HCT116 (cell line): Measurements from ENCODE around the gene MICALL2. TPM values are rescaled to one million over a fixed set of nuclear protein-coding genes. Genes with fewer than 3 reads are reported as not detected.

ENCODE experiments used
- ATAC-seq: fragments of 200-7000 bp; cut with Tn5 transposase; 2 replicates; pipeline ENCODE4 v1.9.1; 2020; ENCODE audit warnings: mild to moderate bottlenecking, moderate library complexity
- BruUV-seq: library from RNA; stranded (reverse); fragments of 400-500 nt; replicated peaks from 2 replicates; lab custom pipeline; 2021; lab: Mats Ljungman, UMichigan
- CTCF ChIA-PET: fragments of 300-600 bp; sonication (Branson Sonifier 250); formaldehyde crosslinking; loops from one replicate; lab custom pipeline; 2021; ENCODE audit warnings: antibody characterized with exemption; lab: Charles Lee
- POLR2A ChIA-PET: fragments of 300-600, 350-600 bp; sonication (Branson Sonifier 250); formaldehyde crosslinking; loops from one replicate; lab custom pipeline; 2021; ENCODE audit warnings: antibody characterized with exemption; lab: Charles Lee
- RAD21 ChIA-PET, 2 experiments: fragments of 300-600 bp; sonication (Branson Sonifier 250); formaldehyde crosslinking; loops; one replicate each; lab custom pipeline; 2023; ENCODE audit warnings: low total read pairs in 2 of 2; ENCODE audit not compliant: uncharacterized antibody in 2 of 2, unreplicated experiment in 2 of 2, low non-redundant PET in 1 of 2; lab: Charles Lee
- DNase-seq: peaks from one replicate; pipeline ENCODE4 v3.0.0-alpha.2; 2010; ENCODE audit warnings: low read depth, low spot score
- H2AFZ ChIP-seq: fragments of 200-600 bp; shearing (Covaris generic), sonication (generic); 2 replicates; pipeline ENCODE4 v1.6.1; 2017; ENCODE audit warnings: low read depth, mixed run types, mixed read lengths, antibody characterized with exemption, low read length; ENCODE audit not compliant: poor library complexity, severe bottlenecking
- H3K27ac ChIP-seq: 2 replicates; pipeline ENCODE4 v1.5.1; 2012; ENCODE audit warnings: low read depth, low read length
- H3K27me3 ChIP-seq: fragments of 200-600 bp; sonication (generic); 2 replicates; pipeline ENCODE4 v1.6.1; 2016; ENCODE audit warnings: mixed run types, low read length, mixed read lengths; ENCODE audit not compliant: insufficient read depth
- H3K36me3 ChIP-seq, 2 experiments: fragments of 200-500 bp in 1 of 2; fragments of 200-600 bp in 1 of 2; sonication (Bioruptor generic) in 1 of 2; sonication (generic) in 1 of 2; 2 replicates each; pipeline versions ENCODE4 v1.5.1 to v1.6.1; 2014 to 2016; ENCODE audit warnings: low read length in 2 of 2, inconsistent platforms in 1 of 2, mixed read lengths in 1 of 2, mixed run types in 1 of 2; ENCODE audit not compliant: insufficient read depth in 2 of 2, control insufficient read depth in 1 of 2
- H3K4me1 ChIP-seq, 2 experiments: fragments of 200-600 bp in 1 of 2; sonication (generic) in 1 of 2; 2 replicates each; pipeline versions ENCODE4 v1.5.1 to v1.6.1; 2012 to 2017; ENCODE audit warnings: low read length in 2 of 2, inconsistent platforms in 1 of 2, mild to moderate bottlenecking in 1 of 2, mixed read lengths in 1 of 2, mixed run types in 1 of 2, moderate library complexity in 1 of 2; ENCODE audit not compliant: insufficient read depth in 2 of 2, control insufficient read depth in 1 of 2
- H3K4me2 ChIP-seq: fragments of 200-600 bp; sonication (generic); 2 replicates; pipeline ENCODE4 v1.6.1; 2017; ENCODE audit warnings: mixed run types, low read length, mixed read lengths
- H3K4me3 ChIP-seq, 2 experiments: fragments of 200-600 bp in 1 of 2; sonication (generic) in 1 of 2; replicated peaks in 1 of 2; 2 replicates each; pipeline ENCODE4 v1.5.1; 2011 to 2016; ENCODE audit warnings: low read length in 2 of 2, control low read depth in 1 of 2, low read depth in 1 of 2, mild to moderate bottlenecking in 1 of 2, mixed read lengths in 1 of 2, mixed run types in 1 of 2
- H3K79me2 ChIP-seq: fragments of 200-600 bp; sonication (generic); 2 replicates; pipeline ENCODE4 v1.6.1; 2017; ENCODE audit warnings: mild to moderate bottlenecking, mixed run types, low read length, moderate library complexity, mixed read lengths; ENCODE audit not compliant: insufficient read depth
- H3K9ac ChIP-seq: fragments of 200-600 bp; sonication (generic); 2 replicates; pipeline ENCODE4 v1.6.1; 2016; ENCODE audit warnings: low read length, mixed read lengths
- H3K9me2 ChIP-seq: fragments of 200-600 bp; sonication (generic), shearing (Covaris generic); 2 replicates; pipeline ENCODE4 v1.6.1; 2017; ENCODE audit warnings: mixed run types, mild to moderate bottlenecking, moderate library complexity; ENCODE audit not compliant: insufficient read depth
- H3K9me3 ChIP-seq, 2 experiments: fragments of 200-500 bp in 1 of 2; fragments of 200-600 bp in 1 of 2; sonication (Bioruptor generic) in 1 of 2; sonication (generic) in 1 of 2; 2 replicates each; pipeline ENCODE4 v1.6.1; 2014 to 2017; ENCODE audit warnings: low read length in 2 of 2, mixed read lengths in 2 of 2, inconsistent platforms in 1 of 2, low read depth in 1 of 2, mild to moderate bottlenecking in 1 of 2, mixed run types in 1 of 2, moderate library complexity in 1 of 2; ENCODE audit not compliant: control insufficient read depth in 1 of 2, insufficient read depth in 1 of 2
- H4K20me1 ChIP-seq: fragments of 200-600 bp; sonication (generic), shearing (Covaris generic); 2 replicates; pipeline ENCODE4 v1.6.1; 2017; ENCODE audit warnings: mixed run types, mild to moderate bottlenecking, moderate library complexity; ENCODE audit not compliant: insufficient read depth
- EZH2 ChIP-seq: fragments of 200-600 bp; sonication (generic); IDR thresholded peaks from 2 replicates; pipeline ENCODE4 v1.6.1; 2017; ENCODE audit warnings: antibody characterized with exemption, mixed run types
- FOSL1 ChIP-seq: IDR thresholded peaks from 2 replicates; pipeline ENCODE4 v1.6.1; 2012; ENCODE audit warnings: low read depth
- POLR2AphosphoS5 ChIP-seq: IDR thresholded peaks from 2 replicates; pipeline ENCODE4 v1.6.1; 2011; ENCODE audit warnings: mild to moderate bottlenecking, low read depth, low read length, moderate library complexity
- REST ChIP-seq: IDR thresholded peaks from 2 replicates; pipeline ENCODE4 v1.6.1; 2012; ENCODE audit warnings: low read depth
- SIN3A ChIP-seq: IDR thresholded peaks from 2 replicates; pipeline ENCODE4 v1.6.1; 2012; ENCODE audit warnings: low read depth
- SRF ChIP-seq: IDR thresholded peaks from 2 replicates; pipeline ENCODE4 v1.6.1; 2012; ENCODE audit warnings: low read depth
- TCF7L2 ChIP-seq: IDR thresholded peaks from 2 replicates; pipeline ENCODE4 v1.7.0; 2011; ENCODE audit warnings: borderline replicate concordance, inconsistent platforms; ENCODE audit not compliant: insufficient read depth, insufficient read length; ENCODE audit errors: extremely low read depth
- YY1 ChIP-seq: IDR thresholded peaks from 2 replicates; pipeline ENCODE4 v1.6.1; 2011; ENCODE audit warnings: low read length, low read depth, moderate library complexity, mild to moderate bottlenecking; ENCODE audit not compliant: insufficient replicate concordance; ENCODE audit errors: extremely low read depth
- ZFX ChIP-seq: fragments of 450-650 bp; IDR thresholded peaks from 2 replicates; pipeline ENCODE4 v1.6.1; 2017
- intact Hi-C: fragments of 100-400 bp; cut with micrococcal nuclease; formaldehyde crosslinking; loops from 2 replicates; pipeline ENCODE4 v1.10.0; 2022
- total RNA-seq: library from RNA; stranded (reverse); gene quantifications from one replicate; pipeline ENCODE4 v1.2.1, GENCODE V29; 2021; ENCODE audit not compliant: unreplicated experiment
- TF ChIP-seq, protein P1 (sequence below), 3 experiments: fragments of 200-600 bp in 1 of 3; sonication (generic) in 1 of 3; IDR thresholded peaks in 2 of 3; conservative IDR thresholded peaks in 1 of 3; 2 replicates each; pipeline ENCODE4 v1.5.1; 2012 to 2017; ENCODE audit warnings: low read depth in 2 of 3, low read length in 2 of 3, antibody characterized with exemption in 1 of 3, borderline replicate concordance in 1 of 3, control low read depth in 1 of 3, mild to moderate bottlenecking in 1 of 3, mixed read lengths in 1 of 3, mixed run types in 1 of 3, moderate library complexity in 1 of 3; ENCODE audit not compliant: insufficient read depth in 1 of 3

MICALL2 gene
- total RNA-seq, 1 experiment from 2014 or later = 60.7 TPM

GRCh38 chr7:1410992-1411391 lies 48.3 kb downstream of the MICALL2 start:
- ATAC-seq = no peak
- no peaks in the 10 kb centered on the region for H3K9me3 ChIP-seq
- no peaks in the 10 kb centered on the region for H3K9me2 ChIP-seq
- no peak for TF ChIP-seq TCF7L2
- TF ChIP-seq SRF = no peak
- TF ChIP-seq ZFX = no peak
- no peak for TF ChIP-seq POLR2AphosphoS5
- TF ChIP-seq FOSL1 = no peak
- TF ChIP-seq YY1 = no peak
- TF ChIP-seq EZH2 = no peak
- TF ChIP-seq, protein P1, sequence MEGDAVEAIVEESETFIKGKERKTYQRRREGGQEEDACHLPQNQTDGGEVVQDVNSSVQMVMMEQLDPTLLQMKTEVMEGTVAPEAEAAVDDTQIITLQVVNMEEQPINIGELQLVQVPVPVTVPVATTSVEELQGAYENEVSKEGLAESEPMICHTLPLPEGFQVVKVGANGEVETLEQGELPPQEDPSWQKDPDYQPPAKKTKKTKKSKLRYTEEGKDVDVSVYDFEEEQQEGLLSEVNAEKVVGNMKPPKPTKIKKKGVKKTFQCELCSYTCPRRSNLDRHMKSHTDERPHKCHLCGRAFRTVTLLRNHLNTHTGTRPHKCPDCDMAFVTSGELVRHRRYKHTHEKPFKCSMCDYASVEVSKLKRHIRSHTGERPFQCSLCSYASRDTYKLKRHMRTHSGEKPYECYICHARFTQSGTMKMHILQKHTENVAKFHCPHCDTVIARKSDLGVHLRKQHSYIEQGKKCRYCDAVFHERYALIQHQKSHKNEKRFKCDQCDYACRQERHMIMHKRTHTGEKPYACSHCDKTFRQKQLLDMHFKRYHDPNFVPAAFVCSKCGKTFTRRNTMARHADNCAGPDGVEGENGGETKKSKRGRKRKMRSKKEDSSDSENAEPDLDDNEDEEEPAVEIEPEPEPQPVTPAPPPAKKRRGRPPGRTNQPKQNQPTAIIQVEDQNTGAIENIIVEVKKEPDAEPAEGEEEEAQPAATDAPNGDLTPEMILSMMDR (IDR thresholded peaks at IDR 0.05 in 2 of 3, conservative IDR thresholded peaks at IDR 0.05 in 1 of 3; ENCODE audit: borderline replicate concordance in 1 of 3, insufficient read depth in 1 of 3, low read depth in 2 of 3, low read length in 2 of 3) = no peak
- no peak for TF ChIP-seq SIN3A
- TF ChIP-seq REST = no peak
- TF ChIP-seq, all 23 proteins: peak for 0
- Histone ChIP-seq H3K27ac (no peak overlapping the region), H3K36me3 (no peaks in the 10 kb centered on the region), H3K79me2 (no peaks in the 10 kb centered on the region), H3K9ac (no peak overlapping the region), H4K20me1 (no peaks in the 10 kb centered on the region), H3K4me2 (no peak overlapping the region), H3K4me3 (no peak overlapping the region), H3K4me1 (peaks cover 2 to 10% of the 10 kb centered on the region in 2 experiments; a peak in 1 of 4 replicates), H2AFZ (no peak overlapping the region), H3K27me3 (no peaks in the 10 kb centered on the region)
- ChIA-PET POLR2A (no interaction called here), RAD21 (no interaction called here), CTCF (no interaction called here)
- intact Hi-C loops = no loop called here
- DNase-seq = no peak
- no TSS peak for BruUV-seq
